HFFc6 (cell line): ENCODE measurements around the gene IKBKG. TPM values are rescaled to one million over a fixed set of nuclear protein-coding genes. Genes with fewer than 3 reads are reported as not detected.

Experiments
- DNase-seq: peaks from one replicate; pipeline ENCODE4 v3.0.0-alpha.2; 2018
- H3K27ac Mint-ChIP-seq: 2 replicates; pipeline ENCODE4 v1.8.0; 2020; ENCODE audit warnings: mild to moderate bottlenecking, mixed read lengths
- H3K27me3 Mint-ChIP-seq: 2 replicates; pipeline ENCODE4 v1.8.0; 2021; ENCODE audit warnings: mild to moderate bottlenecking, moderate library complexity, mixed read lengths; ENCODE audit not compliant: insufficient read depth
- H3K36me3 Mint-ChIP-seq: 2 replicates; pipeline ENCODE4 v1.8.0; 2021; ENCODE audit warnings: low read depth, mixed read lengths
- H3K4me1 Mint-ChIP-seq: 2 replicates; pipeline ENCODE4 v1.8.0; 2020; ENCODE audit warnings: low read depth, mixed read lengths
- H3K4me3 Mint-ChIP-seq: 2 replicates; pipeline ENCODE4 v1.8.0; 2020; ENCODE audit warnings: mild to moderate bottlenecking, moderate library complexity, mixed read lengths
- H3K9me3 Mint-ChIP-seq: 2 replicates; pipeline ENCODE4 v1.8.0; 2020; ENCODE audit warnings: mild to moderate bottlenecking, mixed read lengths
- total RNA-seq, 6 experiments: library from RNA; stranded (reverse); fragmentation: NEBNext Ultra II Directional; extraction: Animal tissue kit (Norgen Biotek cat#: 25700); gene quantifications; 2 replicates in 1 of 6; 3 replicates in 5 of 6; pipeline ENCODE4 v1.2.3, GENCODE V29; 2021
- TF ChIP-seq, protein P1 (sequence below): fragments of 200-600 bp; sonication (generic); IDR thresholded peaks from 2 replicates; pipeline ENCODE4 v1.5.0; 2021; ENCODE audit warnings: antibody characterized with exemption, mild to moderate bottlenecking

Gene IKBKG
- total RNA-seq, 6 experiments from 2014 or later: 32.5 to 38.9 (median 37.5) TPM

DNA sequence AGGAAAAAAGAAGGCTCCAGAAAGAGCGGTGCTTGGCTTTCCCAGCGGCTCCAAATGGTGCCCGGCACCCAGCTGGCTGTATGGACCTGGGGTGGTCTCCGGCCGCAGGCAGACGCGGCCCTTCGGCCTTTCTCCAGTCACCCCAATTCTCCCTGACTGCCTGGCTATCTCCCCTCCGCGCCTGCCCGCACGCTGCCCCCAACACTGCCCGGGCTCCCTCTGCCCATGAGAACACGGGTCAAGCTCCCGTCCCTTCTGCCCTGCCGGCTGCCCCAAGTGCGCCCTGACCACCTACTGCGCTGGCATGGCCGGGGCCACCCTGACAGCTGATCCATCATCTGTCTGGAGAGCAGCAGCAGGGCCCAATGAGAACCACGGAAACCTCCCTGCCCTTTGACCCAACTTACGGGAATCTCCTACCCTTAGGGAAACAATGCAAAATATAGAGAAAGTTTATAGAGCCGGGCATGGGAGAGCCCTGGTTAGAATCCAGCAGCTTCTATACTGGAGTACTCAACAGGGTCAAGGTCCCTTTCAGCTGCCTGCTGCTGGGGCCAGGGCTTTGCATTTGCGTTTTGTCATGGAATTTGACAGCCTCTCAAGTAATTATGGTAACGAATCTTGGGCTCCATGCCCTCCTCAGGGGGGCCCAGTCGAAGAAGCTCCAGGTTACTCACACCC, 30.2 kb upstream of the IKBKG start:
- Mint-ChIP-seq H3K4me1 (peaks cover 18% of the 10 kb centered on the region), H3K4me3 (no peak overlapping the region), H3K27me3 (no peaks in the 10 kb centered on the region; the same call in 1 of the 2 replicates), H3K27ac (no peak overlapping the region), H3K36me3 (peaks cover 11% of the 10 kb centered on the region), H3K9me3 (no peaks in the 10 kb centered on the region)
- TF ChIP-seq, protein P1, sequence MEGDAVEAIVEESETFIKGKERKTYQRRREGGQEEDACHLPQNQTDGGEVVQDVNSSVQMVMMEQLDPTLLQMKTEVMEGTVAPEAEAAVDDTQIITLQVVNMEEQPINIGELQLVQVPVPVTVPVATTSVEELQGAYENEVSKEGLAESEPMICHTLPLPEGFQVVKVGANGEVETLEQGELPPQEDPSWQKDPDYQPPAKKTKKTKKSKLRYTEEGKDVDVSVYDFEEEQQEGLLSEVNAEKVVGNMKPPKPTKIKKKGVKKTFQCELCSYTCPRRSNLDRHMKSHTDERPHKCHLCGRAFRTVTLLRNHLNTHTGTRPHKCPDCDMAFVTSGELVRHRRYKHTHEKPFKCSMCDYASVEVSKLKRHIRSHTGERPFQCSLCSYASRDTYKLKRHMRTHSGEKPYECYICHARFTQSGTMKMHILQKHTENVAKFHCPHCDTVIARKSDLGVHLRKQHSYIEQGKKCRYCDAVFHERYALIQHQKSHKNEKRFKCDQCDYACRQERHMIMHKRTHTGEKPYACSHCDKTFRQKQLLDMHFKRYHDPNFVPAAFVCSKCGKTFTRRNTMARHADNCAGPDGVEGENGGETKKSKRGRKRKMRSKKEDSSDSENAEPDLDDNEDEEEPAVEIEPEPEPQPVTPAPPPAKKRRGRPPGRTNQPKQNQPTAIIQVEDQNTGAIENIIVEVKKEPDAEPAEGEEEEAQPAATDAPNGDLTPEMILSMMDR: no peak
- no peak for DNase-seq

DNA sequence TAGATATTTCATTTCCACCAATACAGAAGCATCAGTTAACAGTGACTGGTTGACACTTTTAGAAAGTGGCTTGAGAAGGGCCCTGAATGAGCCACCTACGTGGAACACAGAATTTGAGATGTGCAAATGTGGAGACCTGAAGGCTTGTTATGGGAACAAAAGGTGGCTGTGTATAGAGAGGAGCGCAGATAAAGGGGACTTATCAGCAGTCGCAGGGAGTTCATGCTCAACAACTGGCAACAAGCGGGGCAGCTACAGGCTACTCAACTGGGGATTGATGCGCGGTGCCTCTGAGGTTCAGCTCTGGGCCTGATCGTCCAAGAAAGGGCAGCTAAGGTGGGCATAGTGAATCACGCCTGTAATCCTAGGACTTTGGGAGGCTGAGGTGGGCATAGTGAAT, 28.0 kb upstream of the IKBKG start:
- Mint-ChIP-seq H3K27ac (no peak overlapping the region), H3K4me1 (peaks cover 11% of the 10 kb centered on the region), H3K9me3 (no peaks in the 10 kb centered on the region), H3K4me3 (no peak overlapping the region), H3K36me3 (peaks cover 5% of the 10 kb centered on the region), H3K27me3 (no peaks in the 10 kb centered on the region; the same call in 1 of the 2 replicates)
- DNase-seq: no peak
- TF ChIP-seq, protein P1: no peak

DNA sequence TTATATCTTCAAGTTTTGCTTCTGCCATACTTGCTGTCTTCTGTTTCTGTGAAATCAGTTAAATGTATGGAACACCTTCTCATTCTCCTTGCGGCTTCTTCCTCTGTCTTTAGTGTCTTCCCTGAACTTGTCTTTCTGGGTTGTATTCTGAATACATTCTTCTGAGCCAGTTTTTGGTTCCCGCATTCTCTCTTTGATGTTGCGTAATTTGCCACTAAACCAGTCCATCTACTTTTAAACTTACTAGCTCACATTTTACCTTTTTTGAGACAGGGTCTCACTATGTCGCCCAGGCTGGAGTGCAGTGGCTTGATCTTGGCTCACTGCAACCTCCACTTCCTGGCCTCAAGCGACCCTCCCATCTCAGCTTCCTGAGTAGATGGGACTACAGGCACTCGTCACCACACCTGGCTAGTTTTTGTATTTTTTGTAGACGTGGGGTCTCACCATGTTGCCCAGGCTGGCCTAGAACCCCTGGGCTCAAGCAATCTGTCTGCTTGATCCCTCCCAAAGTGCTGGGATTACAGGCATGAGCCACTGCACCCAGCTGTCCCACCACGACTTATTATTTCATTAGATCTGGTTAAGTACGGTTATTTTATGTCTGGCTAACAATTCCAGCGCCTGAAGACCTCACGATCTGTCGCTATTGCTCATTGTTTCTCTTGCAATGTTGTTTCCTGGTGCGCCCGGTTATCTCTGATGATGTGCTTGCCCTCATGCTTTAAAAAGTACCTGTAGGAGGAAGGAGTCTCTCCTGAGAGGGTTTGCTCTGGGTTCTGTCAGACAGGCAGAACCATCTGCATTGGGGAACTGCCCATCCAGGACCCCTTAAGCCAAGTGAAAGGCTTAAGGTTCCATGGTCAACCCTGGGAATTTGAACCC, 21.6 kb upstream of the IKBKG start:
- DNase-seq: no peak
- Mint-ChIP-seq H3K27me3 (peaks cover 3% of the 10 kb centered on the region; the same call in 1 of the 2 replicates), H3K4me1 (peaks cover 17% of the 10 kb centered on the region), H3K36me3 (no peaks in the 10 kb centered on the region), H3K4me3 (no peak overlapping the region), H3K9me3 (no peaks in the 10 kb centered on the region), H3K27ac (no peak overlapping the region)
- TF ChIP-seq, protein P1: no peak

DNA sequence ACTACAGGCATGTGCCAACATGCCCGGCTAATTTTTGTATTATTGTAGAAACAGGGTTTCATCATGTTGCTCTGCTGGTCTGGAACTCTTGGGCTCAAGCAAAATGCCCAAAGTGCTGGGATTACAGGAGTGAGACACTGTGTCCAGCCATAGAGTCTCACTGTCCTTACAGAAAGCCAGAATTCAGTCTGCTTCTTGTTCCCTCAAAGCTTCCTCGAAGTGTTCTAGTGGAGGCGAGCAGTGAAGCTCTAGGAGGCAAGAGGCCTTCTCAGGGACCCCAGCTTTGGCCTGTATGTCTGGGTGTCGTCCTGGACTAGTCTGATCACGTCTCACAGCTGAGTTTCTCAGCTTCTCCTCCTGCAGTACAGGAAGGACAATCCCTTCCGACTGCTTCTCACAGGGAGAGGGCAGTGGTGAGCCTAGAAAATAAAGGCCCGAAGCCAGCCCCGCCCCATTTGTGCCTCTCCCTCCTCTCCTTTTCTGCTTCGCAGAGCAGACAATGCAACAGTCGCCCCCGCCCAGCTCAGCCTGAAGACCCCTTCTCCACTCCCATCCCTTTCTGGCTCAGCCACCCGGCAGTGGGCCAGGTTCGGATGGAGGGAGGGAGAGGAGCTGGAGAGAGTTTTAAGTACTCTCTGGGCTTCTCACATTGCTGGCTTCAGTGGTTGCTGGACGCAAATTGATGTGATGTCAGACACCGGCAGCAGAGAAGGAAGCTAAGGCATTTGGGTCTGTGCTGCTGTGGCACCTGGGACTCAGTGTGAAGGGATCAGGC, 20.3 kb upstream of the IKBKG start:
- Mint-ChIP-seq H3K4me3 (peak overlapping the region; percentile 37; the same call in 1 of the 2 replicates), H3K27ac (peak overlapping the region; percentile 81), H3K9me3 (no peaks in the 10 kb centered on the region), H3K36me3 (no peaks in the 10 kb centered on the region), H3K4me1 (peaks cover 17% of the 10 kb centered on the region), H3K27me3 (peaks cover 3% of the 10 kb centered on the region; the same call in 1 of the 2 replicates)
- TF ChIP-seq, protein P1: peak; percentile 63
- DNase-seq: peak; percentile 56

DNA sequence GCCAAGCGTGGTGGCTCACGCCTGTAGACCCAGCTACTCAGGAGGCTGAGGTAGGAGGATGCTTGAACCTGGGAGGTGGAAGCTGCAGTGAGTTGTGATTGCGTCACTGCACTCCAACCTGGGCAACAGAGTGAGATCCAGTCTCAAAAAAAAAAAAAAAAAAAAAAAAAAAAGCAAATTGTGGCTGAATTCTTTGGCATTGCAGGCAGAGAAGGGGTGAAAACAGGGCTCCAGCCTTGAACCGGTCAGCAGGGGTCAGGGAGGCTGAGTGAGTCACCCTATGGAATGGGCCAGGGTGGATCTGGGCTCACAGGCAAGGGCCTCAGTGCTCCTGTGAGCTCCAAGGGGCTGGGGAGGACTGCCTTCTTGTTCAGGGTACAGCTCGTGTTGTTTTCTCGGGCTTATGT, 18.2 kb upstream of the IKBKG start:
- H3K36me3 Mint-ChIP-seq: no peaks in the 10 kb centered on the region
- no peaks in the 10 kb centered on the region for H3K9me3 Mint-ChIP-seq
- peaks cover 3% of the 10 kb centered on the region; the same call in 1 of the 2 replicates for H3K27me3 Mint-ChIP-seq
- H3K4me1 Mint-ChIP-seq: peaks cover 17% of the 10 kb centered on the region
- peak; percentile 21 for DNase-seq
- no peak overlapping the region for H3K4me3 Mint-ChIP-seq
- no peak overlapping the region for H3K27ac Mint-ChIP-seq
- TF ChIP-seq, protein P1: no peak
